Adrenal gland (tissue), 12 donors: ENCODE results near the gene CRCP. TPM values are rescaled to one million over a fixed set of nuclear protein-coding genes. Genes with fewer than 3 reads are reported as not detected.
A peak's percentile ranks its signal among the peaks of the same experiment; 100 is the strongest.
"Not testable (repeated sequence)": the region's sequence is repeated elsewhere in the genome, so short reads cannot be mapped to it uniquely, and the experiment has no call there.

Experiments
- DNase-seq, 7 donors: peaks; one replicate each; pipeline ENCODE4 v3.0.0-alpha.2; 2019 to 2020
- H3K27ac ChIP-seq, 5 donors: fragments of 200-600 bp; sonication (generic) in 4 of 5; 1 replicate in 3 of 5; 2 replicates in 2 of 5; pipeline versions ENCODE4 v1.5.1 to v1.8.0; 2016 to 2020; ENCODE audit warnings: mild to moderate bottlenecking in 1 of 5
- H3K27me3 ChIP-seq: fragments of 200-600 bp; 2 replicates; pipeline ENCODE4 v1.8.0; 2021
- H3K36me3 ChIP-seq, 2 donors: fragments of 200-600 bp; replicated peaks in 1 of 2; 1 replicate in 1 of 2; 2 replicates in 1 of 2; pipeline versions ENCODE4 v1.5.1 to v1.8.0; 2018 to 2022
- H3K4me1 ChIP-seq, 2 donors: fragments of 200-600 bp; replicated peaks in 1 of 2; 1 replicate in 1 of 2; 2 replicates in 1 of 2; pipeline versions ENCODE4 v1.5.1 to v1.8.0; 2018 to 2021
- H3K4me3 ChIP-seq, 4 donors: fragments of 200-600 bp; sonication (generic) in 3 of 4; one replicate each; pipeline ENCODE4 v1.5.1; 2016 to 2018
- H3K9me3 ChIP-seq, 3 donors: fragments of 200-600 bp; sonication (generic) in 1 of 3; replicated peaks in 1 of 3; 1 replicate in 2 of 3; 2 replicates in 1 of 3; pipeline versions ENCODE4 v1.5.1 to v1.8.0; 2016 to 2021
- POLR2A ChIP-seq, 2 donors: fragments of 450-650 bp; IDR thresholded peaks; one replicate each; pipeline ENCODE4 v1.6.1; 2017; ENCODE audit warnings: antibody characterized with exemption in 2 of 2, mild to moderate bottlenecking in 2 of 2, moderate library complexity in 1 of 2
- WGBS, 4 donors: extraction: QIAGEN DNeasy Blood & Tissue Kit in 2 of 4; methylation state at CpG; one replicate each; pipeline versions ENCODE4 v1.1.5 to v1.1.7; 2013 to 2017; 5-methylcytosine and 5-hydroxymethylcytosine counted together
- intact Hi-C, 2 donors: fragments of 100-400 bp; cut with DNase I; formaldehyde crosslinking; loops; one replicate each; pipeline versions ENCODE4 v1.14.1 to v1.15.0; 2022 to 2023
- polyA plus RNA-seq, 3 donors: library from polyadenylated mRNA; stranded (reverse); fragments of 200-250 nt in 2 of 3; fragments of 350-450 nt in 1 of 3; fragmentation: Illumina TruSeq in 1 of 3; extraction: RNeasy Lipid Tissue Mini Kit (QIAGEN cat#74804) in 1 of 3; gene quantifications; one replicate each; pipeline ENCODE4 v1.2.3, GENCODE V29; 2013 to 2014
- total RNA-seq, 9 donors: library from RNA; depleted of rRNA in 4 of 9; stranded (reverse); fragments of >200 nt in 4 of 9; fragments of 120-200 nt in 1 of 9; fragmentation: NEBNext Ultra II Directional in 1 of 9; extraction: Animal tissue kit (Norgen Biotek cat#: 25700) in 1 of 9; gene quantifications; one replicate each; pipeline versions ENCODE4 v1.1.0 to v1.2.4, GENCODE V29; 2013 to 2023
- TF ChIP-seq, protein P1 (sequence below), 6 experiments: fragments of 450-650 bp in 4 of 6; fragments of 200-600 bp in 2 of 6; sonication (generic) in 1 of 6; IDR thresholded peaks; 1 replicate in 5 of 6; 2 replicates in 1 of 6; pipeline versions ENCODE4 v1.5.1 to v1.8.0; 2016 to 2021; ENCODE audit warnings: antibody characterized with exemption in 6 of 6, mild to moderate bottlenecking in 2 of 6, moderate library complexity in 1 of 6
- donor health status: healthy with polysubstance abuse.
- donor health status: Bipolar disorder and iron deficiency.
- donor health status: DM: yes; HTN: yes; CAD: no.
- donor health status: DM: no; HTN: no; CAD: no.
- donor health status: DM: no; HTN: no; CAD: no.
- donor health status: DM: yes; HTN: yes; CAD: no.

CRCP gene
- total and polyA plus RNA-seq, 12 donors: 14.5 to 53.3 (median 38.9) TPM

DNA sequence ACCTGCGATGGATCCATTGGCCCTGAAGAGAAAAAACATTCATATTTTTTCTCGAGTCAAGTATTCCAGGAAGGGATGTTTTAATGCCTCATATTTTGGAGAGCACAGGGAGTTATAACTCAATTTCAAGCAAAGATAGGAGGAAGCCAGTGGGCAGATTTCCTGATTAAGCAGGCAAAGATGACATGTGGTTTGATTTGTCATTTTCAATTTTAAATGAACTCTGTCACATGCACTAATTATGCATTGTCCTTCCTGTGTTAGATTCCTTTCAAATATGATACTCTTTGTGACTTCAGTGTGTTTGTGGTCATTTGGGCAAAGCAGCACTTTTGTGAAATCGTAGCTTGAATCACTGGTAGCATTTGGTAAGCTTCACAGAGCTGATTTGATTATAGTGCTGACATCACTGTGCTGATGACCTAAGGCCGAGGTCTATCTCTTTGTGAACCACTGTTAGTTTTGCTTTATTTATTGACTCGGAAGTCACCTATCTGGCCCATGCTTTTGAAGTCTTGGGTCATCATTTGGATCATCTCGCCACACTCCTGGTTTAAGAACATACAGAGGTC is 11.2 kb downstream of the CRCP start:
- Histone ChIP-seq H3K4me1 (peaks cover 29 to 44% of the 10 kb centered on the region in 2 donors), H3K27ac (peak overlapping the region; percentile 29 to 83 (median 71))
- peak in 1 of 2 donors; percentile 2 for TF ChIP-seq POLR2A (IDR thresholded peaks at IDR 0.05)
- intact Hi-C loops, H3K4me3 ChIP-seq, H3K27me3 ChIP-seq, H3K9me3 ChIP-seq, H3K36me3 ChIP-seq: not testable (repeated sequence)
- DNase-seq: peak in 5 of 7 donors; percentile 35 to 66 (median 49)
- WGBS, 4 donors: 33 to 40% (median 35%) methylated on average over 6 of the region's 6 CpGs

DNA sequence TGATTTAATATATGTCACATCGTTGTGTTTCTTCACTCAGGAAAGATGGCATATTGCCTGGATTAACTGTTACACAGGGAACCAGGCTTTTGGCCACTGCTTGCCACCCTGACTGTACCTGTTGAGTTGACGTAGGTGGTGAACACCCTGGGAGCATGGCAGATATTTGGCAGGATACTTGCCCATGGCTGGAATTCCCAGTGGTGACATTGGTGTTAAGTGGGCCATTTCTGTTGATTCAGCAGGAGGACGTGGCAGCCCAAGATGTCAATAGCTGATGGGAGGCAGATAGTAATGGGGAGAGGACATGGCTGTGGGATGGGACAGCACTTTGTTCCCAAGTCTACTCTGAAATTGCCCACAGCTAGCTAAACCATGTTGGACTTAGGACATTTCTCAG is 12.5 kb downstream of the CRCP start:
- Histone ChIP-seq H3K4me1 (peaks cover 29 to 44% of the 10 kb centered on the region in 2 donors), H3K27ac (peak overlapping the region in 3 of 5 donors; percentile 66 to 83 (median 78)), H3K36me3 (peaks cover 0 to 21% of the 10 kb centered on the region in 2 donors)
- H3K4me3 ChIP-seq, H3K9me3 ChIP-seq, intact Hi-C loops, H3K27me3 ChIP-seq: not testable (repeated sequence)
- 67 to 86% (median 77%) methylated on average over 3 of the region's 3 CpGs for WGBS, 4 donors
- DNase-seq: peak in 1 of 7 donors; percentile 43

DNA sequence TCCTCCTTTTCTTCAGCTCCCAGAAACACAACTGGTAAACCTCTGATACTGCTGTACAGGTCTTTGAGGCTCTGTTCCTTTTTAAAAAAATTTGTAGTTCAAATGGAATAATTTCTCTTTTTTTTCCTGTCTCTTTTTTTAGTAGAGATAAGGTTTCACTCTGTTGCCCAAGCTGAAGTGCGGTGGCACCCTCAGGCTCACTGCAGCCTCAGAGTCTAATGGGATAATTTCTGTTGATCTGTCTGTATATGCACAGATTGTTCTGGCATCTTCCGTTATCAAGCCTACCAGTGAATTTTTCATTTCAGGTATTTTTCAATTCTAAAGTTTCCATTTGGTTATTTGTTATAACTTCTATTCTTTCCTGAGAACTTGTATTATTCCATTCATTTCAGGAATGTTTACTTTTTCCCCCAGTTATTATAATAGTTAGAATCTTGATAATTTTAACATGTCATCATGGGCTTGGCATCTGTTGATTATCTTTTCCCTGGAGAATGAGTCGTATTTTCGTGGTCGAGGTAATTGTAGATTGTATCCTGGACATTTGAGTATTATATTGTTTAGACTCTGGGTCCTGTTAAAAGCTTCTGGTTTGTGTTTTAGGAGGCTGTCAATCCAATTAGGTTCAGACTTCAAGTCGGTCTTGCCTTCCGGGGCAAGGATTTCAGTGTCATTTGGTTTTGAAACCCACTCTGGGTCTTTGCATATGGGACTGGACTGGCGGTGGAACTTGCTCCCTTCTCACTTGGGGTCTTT is 24.5 kb downstream of the CRCP start:
- Histone ChIP-seq H3K9me3 (no peaks in the 10 kb centered on the region), H3K36me3 (peaks cover 0 to 41% of the 10 kb centered on the region in 2 donors), H3K4me1 (peaks cover 7 to 15% of the 10 kb centered on the region in 2 donors), H3K27me3 (no peaks in the 10 kb centered on the region), H3K4me3 (no peak overlapping the region), H3K27ac (peak overlapping the region in 1 of 5 donors; percentile 84)
- TF ChIP-seq, protein P1, sequence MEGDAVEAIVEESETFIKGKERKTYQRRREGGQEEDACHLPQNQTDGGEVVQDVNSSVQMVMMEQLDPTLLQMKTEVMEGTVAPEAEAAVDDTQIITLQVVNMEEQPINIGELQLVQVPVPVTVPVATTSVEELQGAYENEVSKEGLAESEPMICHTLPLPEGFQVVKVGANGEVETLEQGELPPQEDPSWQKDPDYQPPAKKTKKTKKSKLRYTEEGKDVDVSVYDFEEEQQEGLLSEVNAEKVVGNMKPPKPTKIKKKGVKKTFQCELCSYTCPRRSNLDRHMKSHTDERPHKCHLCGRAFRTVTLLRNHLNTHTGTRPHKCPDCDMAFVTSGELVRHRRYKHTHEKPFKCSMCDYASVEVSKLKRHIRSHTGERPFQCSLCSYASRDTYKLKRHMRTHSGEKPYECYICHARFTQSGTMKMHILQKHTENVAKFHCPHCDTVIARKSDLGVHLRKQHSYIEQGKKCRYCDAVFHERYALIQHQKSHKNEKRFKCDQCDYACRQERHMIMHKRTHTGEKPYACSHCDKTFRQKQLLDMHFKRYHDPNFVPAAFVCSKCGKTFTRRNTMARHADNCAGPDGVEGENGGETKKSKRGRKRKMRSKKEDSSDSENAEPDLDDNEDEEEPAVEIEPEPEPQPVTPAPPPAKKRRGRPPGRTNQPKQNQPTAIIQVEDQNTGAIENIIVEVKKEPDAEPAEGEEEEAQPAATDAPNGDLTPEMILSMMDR (IDR thresholded peaks at IDR 0.05): no peak
- no peak for TF ChIP-seq POLR2A (IDR thresholded peaks at IDR 0.05)
- WGBS, 4 donors: 69 to 79% (median 75%) methylated on average over 8 of the region's 8 CpGs
- DNase-seq: no peak
- intact Hi-C loops: no loop called here

DNA sequence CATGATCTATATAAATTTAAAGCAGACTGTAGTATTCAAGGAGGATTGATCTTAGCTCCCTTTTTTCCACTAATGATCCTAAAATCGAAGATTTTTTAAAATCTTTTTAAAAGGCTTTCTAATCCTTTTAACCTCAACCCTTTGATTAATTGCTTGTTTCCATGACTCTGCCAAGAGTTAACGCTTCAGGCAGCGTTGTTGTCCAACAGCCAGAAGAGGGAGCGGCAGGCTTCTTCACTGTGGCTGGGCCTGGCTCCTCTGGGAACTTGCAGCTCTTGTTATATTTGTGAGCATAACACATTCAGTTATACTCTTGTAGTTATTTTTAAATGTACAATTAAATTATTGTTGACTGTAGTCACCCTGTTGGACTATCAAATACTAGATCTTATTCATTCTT is 26.3 kb downstream of the CRCP start:
- Histone ChIP-seq H3K27me3 (no peaks in the 10 kb centered on the region), H3K27ac (peak overlapping the region; percentile 54 to 84 (median 73)), H3K4me1 (peaks cover 3 to 15% of the 10 kb centered on the region in 2 donors), H3K4me3 (no peak overlapping the region), H3K36me3 (peaks cover 0 to 30% of the 10 kb centered on the region in 2 donors), H3K9me3 (no peaks in the 10 kb centered on the region)
- 10 to 17% (median 15%) methylated on average over 4 of the region's 4 CpGs for WGBS, 4 donors
- TF ChIP-seq, protein P1 (IDR thresholded peaks at IDR 0.05): peak; percentile 53 to 79 (median 73)
- TF ChIP-seq POLR2A (IDR thresholded peaks at IDR 0.05): no peak
- intact Hi-C loops: loop anchor here in 1 of 2 donors (10.0 kb wide), 1 partner anchor 64 kb away; the partner anchor contains the start of gene TPST1
- DNase-seq: peak; percentile 81 to 96 (median 89)

DNA sequence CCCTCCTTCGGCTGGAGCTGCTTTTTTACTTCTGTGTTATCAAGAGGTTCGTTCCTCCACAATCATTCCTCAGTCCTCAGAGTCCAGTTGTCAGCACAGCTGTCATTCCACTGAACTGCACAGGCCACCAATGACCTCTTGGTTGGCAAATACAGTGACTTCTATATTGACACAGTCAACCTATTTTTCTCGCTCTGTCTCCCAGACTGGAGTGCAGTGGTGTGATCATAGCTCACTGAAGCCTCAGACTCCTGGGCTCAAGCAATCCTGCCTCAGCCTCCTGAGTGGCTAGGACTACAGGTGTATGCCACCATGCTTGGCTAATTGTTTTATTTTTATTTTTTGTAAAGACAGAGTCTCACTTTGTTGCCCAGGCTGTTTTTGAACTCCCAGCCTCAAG is 27.7 kb downstream of the CRCP start:
- WGBS, 4 donors: 81 to 90% (median 86%) methylated on average over 3 of the region's 3 CpGs
- H3K4me1 ChIP-seq: peaks cover 3 to 27% of the 10 kb centered on the region in 2 donors
- no peaks in the 10 kb centered on the region for H3K9me3 ChIP-seq
- peak in 1 of 7 donors; percentile 35 for DNase-seq
- intact Hi-C loops: loop anchor here in 1 of 2 donors (10.0 kb wide), 1 partner anchor 62 kb away; the partner anchor contains the start of gene TPST1
- peaks cover 0 to 27% of the 10 kb centered on the region in 2 donors for H3K36me3 ChIP-seq
- TF ChIP-seq POLR2A (IDR thresholded peaks at IDR 0.05): no peak
- TF ChIP-seq, protein P1 (IDR thresholded peaks at IDR 0.05): no peak
- H3K27me3 ChIP-seq: no peaks in the 10 kb centered on the region
- H3K27ac ChIP-seq: no peak overlapping the region
- H3K4me3 ChIP-seq: no peak overlapping the region
